Activated naive CD8-positive, alpha-beta T cell treated with anti-CD3 and anti-CD28 coated beads for 36 hours (primary cell): Measurements from ENCODE around the gene NFIC. TPM values are rescaled to one million over a fixed set of nuclear protein-coding genes. Genes with fewer than 3 reads are reported as not detected.
A peak's percentile ranks its signal among the peaks of the same experiment; 100 is the strongest.
"Not testable (repeated sequence)": the region's sequence is repeated elsewhere in the genome, so short reads cannot be mapped to it uniquely, and the experiment has no call there.

ENCODE experiments used
- DNase-seq: peaks from one replicate; pipeline ENCODE4 v3.0.0; 2021
- H3K27ac Mint-ChIP-seq: one replicate; pipeline ENCODE4 v1.8.0; 2022; ENCODE audit warnings: mild to moderate bottlenecking, moderate library complexity, mixed read lengths
- H3K27me3 Mint-ChIP-seq: one replicate; pipeline ENCODE4 v1.8.0; 2022; ENCODE audit warnings: mild to moderate bottlenecking, mixed read lengths
- H3K36me3 Mint-ChIP-seq: one replicate; pipeline ENCODE4 v1.8.0; 2021; ENCODE audit warnings: mild to moderate bottlenecking, mixed read lengths
- H3K4me1 Mint-ChIP-seq: one replicate; pipeline ENCODE4 v1.8.0; 2021; ENCODE audit warnings: mixed read lengths
- H3K4me3 Mint-ChIP-seq: one replicate; pipeline ENCODE4 v1.8.0; 2022; ENCODE audit warnings: mild to moderate bottlenecking, moderate library complexity, mixed read lengths
- H3K9me3 Mint-ChIP-seq: one replicate; pipeline ENCODE4 v1.8.0; 2022; ENCODE audit warnings: mixed read lengths
- total RNA-seq, 2 experiments: library from RNA; stranded (reverse); gene quantifications; one replicate each; pipeline ENCODE4 v1.2.3, GENCODE V29; 2021

Gene NFIC
- total RNA-seq, 2 experiments from 2014 or later = 19.0 to 19.5 TPM

GRCh38 chr19:3370728-3371591, 4.6 kb downstream of the NFIC start:
- Mint-ChIP-seq H3K27me3 (no peaks in the 10 kb centered on the region), H3K9me3 (no peaks in the 10 kb centered on the region), H3K4me1 (peaks cover 33% of the 10 kb centered on the region), H3K36me3 (no peaks in the 10 kb centered on the region), H3K4me3 (no peak overlapping the region), H3K27ac (no peak overlapping the region)
- no peak for DNase-seq

DNA sequence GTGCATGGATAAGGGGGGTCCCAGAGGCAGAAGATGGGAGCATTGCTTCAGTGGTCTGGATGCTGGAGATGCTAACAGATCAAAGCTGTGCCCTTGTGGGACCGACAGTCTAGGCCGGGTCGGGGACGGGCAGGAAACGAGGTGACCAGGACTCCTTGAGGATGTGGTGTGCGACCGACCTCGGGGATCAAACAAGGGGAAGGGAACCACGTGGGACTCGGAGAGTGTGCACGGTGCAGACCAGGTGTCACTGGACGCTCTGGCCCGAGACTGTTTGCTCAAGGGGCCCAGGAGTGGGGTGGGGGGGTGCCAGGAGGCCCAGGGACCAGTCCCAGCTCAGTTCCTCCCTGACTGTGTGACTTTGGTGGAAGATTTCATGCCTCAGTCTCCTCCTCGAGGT, 6.0 kb downstream of the NFIC start:
- H3K27me3 Mint-ChIP-seq = no peaks in the 10 kb centered on the region
- no peak for DNase-seq
- peaks cover 33% of the 10 kb centered on the region for H3K4me1 Mint-ChIP-seq
- no peaks in the 10 kb centered on the region for H3K9me3 Mint-ChIP-seq
- H3K27ac Mint-ChIP-seq = no peak overlapping the region
- no peak overlapping the region for H3K4me3 Mint-ChIP-seq
- no peaks in the 10 kb centered on the region for H3K36me3 Mint-ChIP-seq

- no peak for DNase-seq
- H3K4me3 Mint-ChIP-seq = no peak overlapping the region
- peaks cover 20% of the 10 kb centered on the region for H3K4me1 Mint-ChIP-seq
- no peak overlapping the region for H3K27ac Mint-ChIP-seq
- H3K27me3 Mint-ChIP-seq = no peaks in the 10 kb centered on the region
- no peaks in the 10 kb centered on the region for H3K36me3 Mint-ChIP-seq
- H3K9me3 Mint-ChIP-seq = no peaks in the 10 kb centered on the region
These were observed 7.6 kb downstream of the NFIC start for GRCh38 chr19:3373971-3374368.

DNA sequence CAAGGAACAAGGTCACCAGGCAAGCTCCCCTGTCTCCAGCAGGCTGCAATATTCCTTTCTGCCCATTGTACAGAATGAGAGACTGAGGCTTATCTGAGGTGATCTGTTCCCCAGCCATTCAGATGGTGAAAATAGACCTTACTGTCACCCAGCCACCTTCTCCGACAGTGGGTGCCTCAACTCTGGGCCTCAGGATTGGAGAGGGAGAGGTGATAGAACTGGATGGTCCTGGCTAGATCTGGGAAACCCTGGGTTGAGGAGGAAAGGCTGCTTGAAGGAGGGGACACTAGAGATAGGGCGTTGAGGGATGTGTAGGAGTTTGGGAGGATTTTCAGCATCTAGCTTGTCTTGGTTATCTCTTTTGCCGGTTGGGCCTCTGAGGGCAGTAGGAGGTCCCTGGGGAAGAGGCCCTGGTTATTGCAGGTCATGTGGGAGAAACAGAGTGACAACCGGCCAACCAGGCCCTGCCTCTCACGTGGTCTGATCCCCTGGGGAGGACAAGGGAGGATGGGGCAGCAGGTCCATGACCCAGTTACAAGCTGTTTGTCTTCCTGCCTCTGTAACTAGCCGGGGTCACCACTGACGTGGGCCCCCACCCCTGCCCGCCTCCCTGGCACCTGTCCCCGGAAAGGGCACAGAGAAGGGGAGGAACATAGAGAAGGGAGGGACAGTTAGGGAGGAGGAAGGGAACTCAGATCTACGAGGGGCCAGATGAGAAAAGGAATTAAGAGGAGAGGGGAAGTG, 8.2 kb downstream of the NFIC start:
- no peaks in the 10 kb centered on the region for H3K36me3 Mint-ChIP-seq
- H3K9me3 Mint-ChIP-seq = no peaks in the 10 kb centered on the region
- H3K27ac Mint-ChIP-seq = peak overlapping the region; percentile 6
- no peak for DNase-seq
- no peaks in the 10 kb centered on the region for H3K27me3 Mint-ChIP-seq
- no peak overlapping the region for H3K4me3 Mint-ChIP-seq
- H3K4me1 Mint-ChIP-seq = peaks cover 17% of the 10 kb centered on the region

DNA sequence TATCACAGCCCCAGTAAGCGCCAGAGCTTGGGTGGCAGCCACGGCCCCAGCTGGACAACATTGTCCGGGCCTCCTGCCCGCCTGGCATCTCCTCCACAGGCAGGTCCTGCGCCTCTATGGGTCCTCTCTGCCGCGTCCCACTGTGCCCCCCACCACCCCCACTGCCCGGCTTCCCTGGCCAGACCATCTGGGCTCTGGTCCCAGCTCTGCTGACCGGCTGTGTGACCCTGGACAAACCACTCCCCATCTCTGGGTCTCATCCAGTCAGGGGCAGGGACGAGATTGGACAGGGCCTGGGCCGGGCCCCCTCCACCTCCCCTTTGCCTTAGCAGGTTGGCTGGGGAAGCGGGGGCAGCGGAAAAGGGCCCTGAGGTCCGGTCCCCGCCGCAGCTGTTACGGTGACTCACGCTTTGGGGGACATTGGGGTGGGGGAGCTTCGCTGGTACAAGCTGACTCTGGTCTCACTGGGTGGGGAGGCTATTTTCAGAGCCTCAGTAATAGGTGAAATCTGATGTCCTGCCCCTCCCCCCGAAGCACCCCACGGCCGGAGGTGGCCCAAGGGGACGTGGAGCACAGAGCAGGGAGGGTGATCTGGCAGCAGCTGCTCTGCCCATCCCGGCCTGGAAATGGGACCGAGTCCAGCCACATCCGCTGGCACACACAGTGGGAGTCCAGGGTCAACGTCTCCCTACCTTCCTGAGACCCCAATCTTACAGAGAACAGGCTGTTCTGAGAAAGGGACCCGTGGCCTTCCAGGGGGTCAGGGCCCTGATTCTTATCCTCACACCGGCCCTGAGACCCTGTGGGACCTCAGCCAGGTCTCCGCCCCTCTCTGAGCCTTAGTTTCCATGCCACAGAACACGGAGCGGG, 9.1 kb downstream of the NFIC start:
- Mint-ChIP-seq H3K9me3 (no peaks in the 10 kb centered on the region), H3K36me3 (no peaks in the 10 kb centered on the region), H3K27ac (no peak overlapping the region), H3K4me1 (peaks cover 11% of the 10 kb centered on the region), H3K4me3 (no peak overlapping the region), H3K27me3 (no peaks in the 10 kb centered on the region)
- DNase-seq = no peak

- not testable (repeated sequence) for H3K27me3 Mint-ChIP-seq, H3K4me3 Mint-ChIP-seq, H3K9me3 Mint-ChIP-seq, H3K36me3 Mint-ChIP-seq, H3K27ac Mint-ChIP-seq, H3K4me1 Mint-ChIP-seq, DNase-seq
These were observed 9.7 kb downstream of the NFIC start for GRCh38 chr19:3376091-3376455.

- H3K27me3 Mint-ChIP-seq = no peaks in the 10 kb centered on the region
These were observed 12.2 kb downstream of the NFIC start for GRCh38 chr19:3378352-3379150.

GRCh38 chr19:3380829-3381228, 14.4 kb downstream of the NFIC start:
- no peaks in the 10 kb centered on the region for H3K9me3 Mint-ChIP-seq
- peaks cover 5% of the 10 kb centered on the region for H3K4me1 Mint-ChIP-seq
- peaks cover 8% of the 10 kb centered on the region for H3K36me3 Mint-ChIP-seq
- DNase-seq = no peak
- H3K27ac Mint-ChIP-seq = no peak overlapping the region
- H3K4me3 Mint-ChIP-seq = no peak overlapping the region
- no peaks in the 10 kb centered on the region for H3K27me3 Mint-ChIP-seq

More at GRCh38 chr19:3378352-3379150, 12.2 kb downstream of the NFIC start:
- Mint-ChIP-seq H3K4me3 (no peak overlapping the region), H3K36me3 (peaks cover 8% of the 10 kb centered on the region), H3K9me3 (no peaks in the 10 kb centered on the region), H3K4me1 (peaks cover 7% of the 10 kb centered on the region), H3K27ac (no peak overlapping the region)
- no peak for DNase-seq

DNA sequence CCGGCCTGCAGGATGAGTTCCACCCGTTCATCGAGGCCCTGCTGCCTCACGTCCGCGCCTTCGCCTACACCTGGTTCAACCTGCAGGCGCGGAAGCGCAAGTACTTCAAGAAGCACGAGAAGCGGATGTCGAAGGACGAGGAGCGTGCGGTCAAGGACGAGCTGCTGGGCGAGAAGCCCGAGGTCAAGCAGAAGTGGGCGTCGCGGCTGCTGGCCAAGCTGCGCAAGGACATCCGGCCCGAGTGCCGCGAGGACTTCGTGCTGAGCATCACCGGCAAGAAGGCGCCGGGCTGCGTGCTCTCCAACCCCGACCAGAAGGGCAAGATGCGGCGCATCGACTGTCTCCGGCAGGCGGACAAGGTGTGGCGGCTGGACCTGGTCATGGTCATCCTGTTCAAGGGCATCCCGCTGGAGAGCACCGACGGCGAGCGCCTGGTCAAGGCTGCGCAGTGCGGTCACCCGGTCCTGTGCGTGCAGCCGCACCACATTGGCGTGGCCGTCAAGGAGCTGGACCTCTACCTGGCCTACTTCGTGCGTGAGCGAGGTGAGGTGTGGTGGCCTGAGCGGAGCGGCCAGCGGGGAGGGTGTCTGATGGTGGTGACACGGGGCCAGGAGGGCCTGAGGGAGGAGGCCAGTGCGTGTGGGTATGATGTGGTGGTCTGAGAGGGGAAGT, 15.5 kb downstream of the NFIC start:
- DNase-seq = no peak
- Mint-ChIP-seq H3K27me3 (no peaks in the 10 kb centered on the region), H3K4me3 (no peak overlapping the region), H3K27ac (no peak overlapping the region), H3K36me3 (peaks cover 8% of the 10 kb centered on the region), H3K9me3 (no peaks in the 10 kb centered on the region), H3K4me1 (peaks cover 5% of the 10 kb centered on the region)

- Mint-ChIP-seq H3K27me3 (no peaks in the 10 kb centered on the region), H3K4me1 (peaks cover 5% of the 10 kb centered on the region), H3K4me3 (no peak overlapping the region), H3K9me3 (no peaks in the 10 kb centered on the region), H3K36me3 (peaks cover 8% of the 10 kb centered on the region), H3K27ac (no peak overlapping the region)
- DNase-seq = no peak
These were observed 16.2 kb downstream of the NFIC start for GRCh38 chr19:3382460-3383100.

GRCh38 chr19:3383121-3383722, 16.8 kb downstream of the NFIC start:
- no peak overlapping the region for H3K4me3 Mint-ChIP-seq
- DNase-seq = no peak
- H3K27me3 Mint-ChIP-seq = no peaks in the 10 kb centered on the region
- H3K9me3 Mint-ChIP-seq = no peaks in the 10 kb centered on the region
- H3K4me1 Mint-ChIP-seq = peaks cover 5% of the 10 kb centered on the region
- H3K36me3 Mint-ChIP-seq = peaks cover 8% of the 10 kb centered on the region
- no peak overlapping the region for H3K27ac Mint-ChIP-seq

DNA sequence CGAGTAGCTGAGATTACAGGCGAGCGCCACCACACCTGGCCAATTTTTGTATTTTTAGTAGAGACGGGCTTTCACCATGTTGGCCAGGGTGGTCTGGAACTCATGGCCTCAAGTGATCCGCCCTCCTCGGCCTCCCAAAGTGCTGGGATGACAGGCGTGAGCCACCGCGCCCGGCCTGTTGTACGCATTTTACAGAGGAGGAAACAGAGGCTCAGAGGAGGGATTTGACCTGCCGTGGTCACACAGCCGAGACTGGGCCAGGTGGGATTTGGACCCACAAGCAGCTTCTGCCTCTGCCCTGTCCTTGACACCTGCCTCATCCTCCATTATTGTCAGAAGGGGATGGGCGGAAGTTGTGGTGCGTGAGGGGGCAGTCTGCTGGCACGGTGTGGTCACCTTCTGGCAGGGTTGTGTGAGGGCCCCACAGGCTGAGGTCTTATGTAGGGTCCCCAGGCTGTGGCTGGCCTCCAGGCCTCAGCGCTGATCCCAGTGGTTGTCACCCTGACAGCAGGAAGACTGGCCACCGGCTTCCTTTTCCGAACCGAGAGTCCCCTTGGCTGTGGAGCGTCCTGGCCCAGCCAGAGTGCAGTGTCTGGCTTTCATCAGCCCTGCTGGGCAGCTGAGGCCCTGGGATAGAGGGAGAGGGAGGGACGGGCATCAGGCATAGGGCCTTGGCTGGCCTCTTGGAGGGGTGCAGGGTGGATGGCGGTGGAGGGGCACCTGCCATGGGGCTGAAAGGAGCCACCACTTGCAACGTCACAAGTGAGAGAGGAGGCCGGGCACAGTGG, 20.3 kb downstream of the NFIC start:
- H3K36me3 Mint-ChIP-seq = peaks cover 8% of the 10 kb centered on the region
- no peak for DNase-seq

More for the DNA sequence above, 20.3 kb downstream of the NFIC start:
- Mint-ChIP-seq H3K4me3 (no peak overlapping the region), H3K4me1 (peaks cover 9% of the 10 kb centered on the region), H3K27ac (no peak overlapping the region), H3K9me3 (no peaks in the 10 kb centered on the region), H3K27me3 (no peaks in the 10 kb centered on the region)
